PC-3 (cell line): ENCODE data around the gene SLC39A8.

Experiments
- CTCF ChIP-seq: fragments of 300-600 bp; sonication (generic); conservative IDR thresholded peaks from 2 replicates; pipeline ENCODE4 v1.5.1; 2017; ENCODE audit warnings: antibody characterized with exemption, low read depth, mild to moderate bottlenecking, low read length
- EZH2 ChIP-seq: fragments of 300-600 bp; sonication (generic); IDR thresholded peaks from one replicate; pipeline ENCODE4 v1.6.1; 2017; ENCODE audit warnings: antibody characterized with exemption, mild to moderate bottlenecking, low read length; ENCODE audit not compliant: unreplicated experiment

GRCh38 chr4:102268355-102268754, 76.9 kb downstream of the SLC39A8 start:
- TF ChIP-seq CTCF (no peak), EZH2 (no peak)
